Measurements from ENCODE around the gene ADAP1. TPM values are rescaled to one million over a fixed set of nuclear protein-coding genes. Genes with fewer than 3 reads are reported as not detected.

The ADAP1 gene
- total RNA-seq, 1 experiment from 2014 or later = 6.2 TPM

- no peak overlapping the region for H4K8ac ChIP-seq (replicated peaks; ENCODE audit: insufficient read length, low read depth, low read length)
- no peak overlapping the region for H2BK12ac ChIP-seq (ENCODE audit: insufficient read length, low read depth, low read length)
- no peak overlapping the region for H3K14ac ChIP-seq (ENCODE audit: insufficient read depth, low read length)
- no peak overlapping the region for H2BK120ac ChIP-seq (ENCODE audit: low read depth, low read length, poor library complexity, severe bottlenecking)
- no peaks in the 10 kb centered on the region; a peak in 1 of 5 replicates for H3K9me3 Mint-ChIP-seq
- no peak overlapping the region for H3K4me2 ChIP-seq (ENCODE audit: insufficient read depth, insufficient read length, low read length)
- H3K27ac Mint-ChIP-seq = no peak overlapping the region
- no peaks in the 10 kb centered on the region for H3K23me2 ChIP-seq (ENCODE audit: insufficient read length, low read depth, low read length, poor library complexity, severe bottlenecking)
- no peak overlapping the region for H3K9ac ChIP-seq (ENCODE audit: extremely low read depth, insufficient read length, low read length)
- no peak overlapping the region for H3T11ph ChIP-seq (ENCODE audit: low read length)
- no peak overlapping the region for H4K5ac ChIP-seq (ENCODE audit: insufficient read length, low read depth, low read length)
- H3K79me1 ChIP-seq (ENCODE audit: insufficient read depth, low read depth, low read length, poor library complexity, severe bottlenecking) = no peaks in the 10 kb centered on the region
- TF ChIP-seq CTCF (conservative IDR thresholded peaks at IDR 0.05) = no peak
- no peak overlapping the region for H2BK5ac ChIP-seq (ENCODE audit: insufficient read length, low read length)
- H3K36me3 Mint-ChIP-seq (ENCODE audit: insufficient read depth in 1 of 3, low read depth in 3 of 3) = no peaks in the 10 kb centered on the region
- DNase-seq = no peak
- H3K4ac ChIP-seq (ENCODE audit: low read depth, low read length) = no peak overlapping the region
- H3K27me3 Mint-ChIP-seq (ENCODE audit: low read depth) = no peaks in the 10 kb centered on the region; the same call in 1 of the 2 replicates
- no peak overlapping the region for H3K18ac ChIP-seq (ENCODE audit: insufficient read length, low read depth, low read length)
- no peak overlapping the region for H2AK5ac ChIP-seq (ENCODE audit: insufficient read length, low read length)
- H2AFZ ChIP-seq (ENCODE audit: low read length) = no peak overlapping the region
- peaks cover 4 to 6% of the 10 kb centered on the region in 2 experiments; a peak in 3 of 4 replicates for H3K4me1 Mint-ChIP-seq
- no peak overlapping the region for H3K27ac ChIP-seq (ENCODE audit: insufficient read length, low read depth, low read length)
- no peak overlapping the region for H2BK15ac ChIP-seq (ENCODE audit: low read depth, low read length)
- no peak overlapping the region for H4K91ac ChIP-seq (ENCODE audit: insufficient read length, low read depth, low read length)
- no peaks in the 10 kb centered on the region for H3K4me1 ChIP-seq (ENCODE audit: insufficient read depth, low read length)
- H4K20me1 ChIP-seq (ENCODE audit: control insufficient read depth, insufficient read depth, insufficient read length) = no peaks in the 10 kb centered on the region
- no peaks in the 10 kb centered on the region for H3K79me2 ChIP-seq (ENCODE audit: insufficient read depth, low read length)
- H3K56ac ChIP-seq (ENCODE audit: insufficient read length, low read depth, low read length) = no peak overlapping the region
- WGBS (ENCODE audit: extremely low coverage, insufficient read length, low lambda C conversion rate) = no CpG with 5 or more reads among the region's 36 CpGs
- no peak overlapping the region for H3K23ac ChIP-seq (ENCODE audit: insufficient read length, low read depth, low read length)
- no peak overlapping the region for H3K4me3 Mint-ChIP-seq
- H3K27me3 ChIP-seq (ENCODE audit: insufficient read depth, low read length) = no peaks in the 10 kb centered on the region
- no peaks in the 10 kb centered on the region for H3K9me3 ChIP-seq (ENCODE audit: control insufficient read depth, low read depth, low read length)
- no peak overlapping the region for H2BK20ac ChIP-seq (ENCODE audit: low read depth, low read length, poor library complexity, severe bottlenecking)
Measured at GRCh38 chr7:921581-922333, 32.7 kb downstream of the ADAP1 start.

All from H9 (cell line).